Measurements from ENCODE around the gene DYNC2I2.

DYNC2I2 gene

DNA sequence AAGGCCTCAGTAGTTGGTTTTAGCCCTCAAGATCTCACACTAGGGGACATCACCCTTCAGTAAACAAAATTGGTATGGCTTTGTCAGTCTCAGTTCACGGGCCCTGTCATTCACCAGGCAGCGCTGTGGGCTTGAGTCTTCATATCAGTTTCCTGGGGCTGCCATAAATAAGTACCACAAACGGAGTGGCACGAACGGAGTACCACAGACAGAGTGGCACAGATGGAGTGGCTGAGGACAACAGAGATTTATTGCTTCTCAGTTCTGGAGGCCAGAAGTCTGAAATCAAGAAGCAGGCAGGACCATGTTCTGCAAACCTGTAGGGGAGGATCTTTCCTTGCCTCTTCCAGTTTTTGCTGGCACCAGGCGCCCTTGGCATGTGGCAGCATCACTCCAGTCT, 37.5 kb downstream of the DYNC2I2 start:
- no peaks in the 10 kb centered on the region for H3K27me3 ChIP-seq (ENCODE audit: insufficient read depth, low read length, poor library complexity, severe bottlenecking)
- no peak overlapping the region for H3K4me3 ChIP-seq (ENCODE audit: low read length, poor library complexity, severe bottlenecking)
- H3K79me2 ChIP-seq (ENCODE audit: insufficient read depth, low read length): no peaks in the 10 kb centered on the region
- H3K9me3 ChIP-seq (ENCODE audit: insufficient read depth, low read depth, low read length): no peaks in the 10 kb centered on the region
- H2AFZ ChIP-seq (ENCODE audit: low read length): no peak overlapping the region
- no peak overlapping the region for H3K4me2 ChIP-seq (ENCODE audit: low read depth, low read length, poor library complexity, severe bottlenecking)
- no peaks in the 10 kb centered on the region for H3F3A ChIP-seq (ENCODE audit: low read depth)
- no peaks in the 10 kb centered on the region for H3K4me1 ChIP-seq (ENCODE audit: insufficient read depth, low read length, poor library complexity, severe bottlenecking)
- TF ChIP-seq, protein P1, sequence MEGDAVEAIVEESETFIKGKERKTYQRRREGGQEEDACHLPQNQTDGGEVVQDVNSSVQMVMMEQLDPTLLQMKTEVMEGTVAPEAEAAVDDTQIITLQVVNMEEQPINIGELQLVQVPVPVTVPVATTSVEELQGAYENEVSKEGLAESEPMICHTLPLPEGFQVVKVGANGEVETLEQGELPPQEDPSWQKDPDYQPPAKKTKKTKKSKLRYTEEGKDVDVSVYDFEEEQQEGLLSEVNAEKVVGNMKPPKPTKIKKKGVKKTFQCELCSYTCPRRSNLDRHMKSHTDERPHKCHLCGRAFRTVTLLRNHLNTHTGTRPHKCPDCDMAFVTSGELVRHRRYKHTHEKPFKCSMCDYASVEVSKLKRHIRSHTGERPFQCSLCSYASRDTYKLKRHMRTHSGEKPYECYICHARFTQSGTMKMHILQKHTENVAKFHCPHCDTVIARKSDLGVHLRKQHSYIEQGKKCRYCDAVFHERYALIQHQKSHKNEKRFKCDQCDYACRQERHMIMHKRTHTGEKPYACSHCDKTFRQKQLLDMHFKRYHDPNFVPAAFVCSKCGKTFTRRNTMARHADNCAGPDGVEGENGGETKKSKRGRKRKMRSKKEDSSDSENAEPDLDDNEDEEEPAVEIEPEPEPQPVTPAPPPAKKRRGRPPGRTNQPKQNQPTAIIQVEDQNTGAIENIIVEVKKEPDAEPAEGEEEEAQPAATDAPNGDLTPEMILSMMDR (conservative IDR thresholded peaks at IDR 0.05; ENCODE audit: low read length): no peak
- TF ChIP-seq EZH2phosphoT487 (IDR thresholded peaks at IDR 0.05; ENCODE audit: borderline replicate concordance): no peak
- H4K20me1 ChIP-seq (ENCODE audit: insufficient read depth, low read length, poor library complexity, severe bottlenecking): no peaks in the 10 kb centered on the region
- peaks cover 69% of the 10 kb centered on the region; the same call in 1 of the 2 replicates for H3K36me3 ChIP-seq (ENCODE audit: insufficient read depth, low read length)
- H3K9me2 ChIP-seq (replicated peaks; ENCODE audit: low read depth, low read length): no peaks in the 10 kb centered on the region
- H3K9ac ChIP-seq (ENCODE audit: low read depth, low read length, poor library complexity, severe bottlenecking): no peak overlapping the region

- H3K4me1 ChIP-seq (ENCODE audit: insufficient read depth, low read length, poor library complexity, severe bottlenecking): no peaks in the 10 kb centered on the region
- H2AFZ ChIP-seq (ENCODE audit: low read length): no peak overlapping the region
- peaks cover 79% of the 10 kb centered on the region; the same call in 1 of the 2 replicates for H3K36me3 ChIP-seq (ENCODE audit: insufficient read depth, low read length)
- H3K4me3 ChIP-seq (ENCODE audit: low read length, poor library complexity, severe bottlenecking): no peak overlapping the region
- TF ChIP-seq, protein P1 (conservative IDR thresholded peaks at IDR 0.05; ENCODE audit: low read length): no peak
- TF ChIP-seq EZH2phosphoT487 (IDR thresholded peaks at IDR 0.05; ENCODE audit: borderline replicate concordance): no peak
- H4K20me1 ChIP-seq (ENCODE audit: insufficient read depth, low read length, poor library complexity, severe bottlenecking): no peaks in the 10 kb centered on the region
- H3K9me2 ChIP-seq (replicated peaks; ENCODE audit: low read depth, low read length): no peaks in the 10 kb centered on the region
- H3K4me2 ChIP-seq (ENCODE audit: low read depth, low read length, poor library complexity, severe bottlenecking): no peak overlapping the region
- no peaks in the 10 kb centered on the region for H3K27me3 ChIP-seq (ENCODE audit: insufficient read depth, low read length, poor library complexity, severe bottlenecking)
- no peaks in the 10 kb centered on the region for H3K9me3 ChIP-seq (ENCODE audit: insufficient read depth, low read depth, low read length)
- H3F3A ChIP-seq (ENCODE audit: low read depth): no peaks in the 10 kb centered on the region
- H3K9ac ChIP-seq (ENCODE audit: low read depth, low read length, poor library complexity, severe bottlenecking): no peak overlapping the region
- no peaks in the 10 kb centered on the region for H3K79me2 ChIP-seq (ENCODE audit: insufficient read depth, low read length)
Measured at GRCh38 chr9:128617943-128618342, 38.7 kb downstream of the DYNC2I2 start.

GRCh38 chr9:128615571-128615970, 41.1 kb downstream of the DYNC2I2 start:
- Histone ChIP-seq H2AFZ (ENCODE audit: low read length) (no peak overlapping the region), H3K79me2 (ENCODE audit: insufficient read depth, low read length) (no peaks in the 10 kb centered on the region), H4K20me1 (ENCODE audit: insufficient read depth, low read length, poor library complexity, severe bottlenecking) (no peaks in the 10 kb centered on the region), H3K9me2 (replicated peaks; ENCODE audit: low read depth, low read length) (no peaks in the 10 kb centered on the region), H3K36me3 (ENCODE audit: insufficient read depth, low read length) (peaks cover 73% of the 10 kb centered on the region; the same call in 1 of the 2 replicates), H3F3A (ENCODE audit: low read depth) (no peaks in the 10 kb centered on the region), H3K4me3 (ENCODE audit: low read length, poor library complexity, severe bottlenecking) (no peak overlapping the region), H3K27me3 (ENCODE audit: insufficient read depth, low read length, poor library complexity, severe bottlenecking) (no peaks in the 10 kb centered on the region), H3K9ac (ENCODE audit: low read depth, low read length, poor library complexity, severe bottlenecking) (no peak overlapping the region), H3K4me2 (ENCODE audit: low read depth, low read length, poor library complexity, severe bottlenecking) (no peak overlapping the region), H3K9me3 (ENCODE audit: insufficient read depth, low read depth, low read length) (no peaks in the 10 kb centered on the region), H3K4me1 (ENCODE audit: insufficient read depth, low read length, poor library complexity, severe bottlenecking) (no peaks in the 10 kb centered on the region)
- TF ChIP-seq, protein P1 (conservative IDR thresholded peaks at IDR 0.05; ENCODE audit: low read length): no peak
- TF ChIP-seq EZH2phosphoT487 (IDR thresholded peaks at IDR 0.05; ENCODE audit: borderline replicate concordance): no peak
